Measurements from ENCODE around the gene CRYBA2. TPM values are rescaled to one million over a fixed set of nuclear protein-coding genes. Genes with fewer than 3 reads are reported as not detected.

CRYBA2 gene
- total and polyA plus RNA-seq, 2 donors (not counting 3 experiments of a cell fraction or from before 2014, with no cell fraction given): not detected

DNA sequence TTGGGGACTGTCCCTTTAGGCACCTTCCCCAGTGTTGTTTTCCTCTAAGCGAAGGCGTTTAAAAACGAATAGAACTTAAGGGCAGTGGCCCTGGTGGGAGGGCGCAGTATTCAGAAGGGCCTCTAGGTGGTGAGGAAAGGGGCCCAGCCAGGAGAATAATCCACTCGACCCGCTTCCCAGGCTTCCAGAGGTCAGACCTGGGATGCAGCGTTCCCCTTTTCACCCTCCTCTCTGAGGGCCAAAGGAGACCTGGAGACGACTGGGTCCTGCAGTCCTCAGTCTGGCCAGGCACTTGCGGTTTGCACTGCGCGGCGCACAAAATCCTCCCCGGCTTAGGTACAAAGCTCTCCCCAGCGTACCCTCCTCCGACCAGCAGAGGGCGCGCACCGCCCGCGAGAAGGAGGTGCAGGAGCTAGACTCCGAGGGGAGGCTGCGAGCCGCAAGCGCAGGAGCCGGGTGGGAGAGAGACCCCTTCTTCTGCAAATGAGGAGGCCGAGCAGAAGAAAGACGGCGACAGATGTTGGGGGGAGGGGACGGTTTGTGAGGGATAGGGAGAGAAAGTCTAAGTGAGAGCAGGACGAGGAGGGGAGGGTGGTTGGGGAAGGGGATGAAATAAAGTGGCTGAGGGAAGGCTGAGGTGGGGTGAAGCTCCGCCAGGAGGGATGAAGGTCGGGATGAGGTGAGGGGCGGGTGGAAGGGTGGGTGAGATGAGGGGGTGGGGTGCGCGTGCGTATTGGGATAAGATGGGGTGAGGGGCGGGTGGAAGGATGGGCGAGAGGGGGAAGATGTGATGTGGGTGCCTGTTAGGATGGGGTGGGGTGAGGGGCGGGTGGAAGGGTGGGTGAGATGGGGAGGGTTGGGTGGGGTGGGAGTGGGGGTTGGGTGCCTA is 13.1 kb downstream of the CRYBA2 start:
- H3K4me1 ChIP-seq (ENCODE audit: control insufficient read depth, extremely low read depth, insufficient read depth, low read length): peaks cover 15% of the 10 kb centered on the region
- H3K27me3 ChIP-seq (ENCODE audit: control insufficient read depth in 2 of 2, insufficient read depth in 2 of 2, low read length in 2 of 2): peaks cover 41 to 53% of the 10 kb centered on the region in 2 experiments
- peak overlapping the region; percentile 33 for H3K4me2 ChIP-seq (ENCODE audit: insufficient read depth, low read length)
- TF ChIP-seq, protein P1, sequence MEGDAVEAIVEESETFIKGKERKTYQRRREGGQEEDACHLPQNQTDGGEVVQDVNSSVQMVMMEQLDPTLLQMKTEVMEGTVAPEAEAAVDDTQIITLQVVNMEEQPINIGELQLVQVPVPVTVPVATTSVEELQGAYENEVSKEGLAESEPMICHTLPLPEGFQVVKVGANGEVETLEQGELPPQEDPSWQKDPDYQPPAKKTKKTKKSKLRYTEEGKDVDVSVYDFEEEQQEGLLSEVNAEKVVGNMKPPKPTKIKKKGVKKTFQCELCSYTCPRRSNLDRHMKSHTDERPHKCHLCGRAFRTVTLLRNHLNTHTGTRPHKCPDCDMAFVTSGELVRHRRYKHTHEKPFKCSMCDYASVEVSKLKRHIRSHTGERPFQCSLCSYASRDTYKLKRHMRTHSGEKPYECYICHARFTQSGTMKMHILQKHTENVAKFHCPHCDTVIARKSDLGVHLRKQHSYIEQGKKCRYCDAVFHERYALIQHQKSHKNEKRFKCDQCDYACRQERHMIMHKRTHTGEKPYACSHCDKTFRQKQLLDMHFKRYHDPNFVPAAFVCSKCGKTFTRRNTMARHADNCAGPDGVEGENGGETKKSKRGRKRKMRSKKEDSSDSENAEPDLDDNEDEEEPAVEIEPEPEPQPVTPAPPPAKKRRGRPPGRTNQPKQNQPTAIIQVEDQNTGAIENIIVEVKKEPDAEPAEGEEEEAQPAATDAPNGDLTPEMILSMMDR (IDR thresholded peaks at IDR 0.05; ENCODE audit: extremely low read depth in 1 of 2, insufficient read depth in 1 of 2, low read depth in 1 of 2, low read length in 2 of 2): peak; percentile 91 to 98
- no peak for TF ChIP-seq EZH2 (IDR thresholded peaks at IDR 0.05; ENCODE audit: borderline replicate concordance, low read depth, low read length, severe bottlenecking)
- DNase-seq (ENCODE audit: low read depth, low spot score) (peak; percentile 81), FAIRE-seq (peak; percentile 89)
- intact Hi-C loops (cut with micrococcal nuclease): loop anchor here (1.0 to 5.0 kb wide), 8 partner anchors 22 to 317 kb away; no protein-coding TSS in a partner anchor
- dilution Hi-C loops (cut with MboI; ENCODE audit: extremely low pct_ligation_motif_present, low sequenced_read_pairs): no loop called here
- no peaks in the 10 kb centered on the region for H3K79me2 ChIP-seq (ENCODE audit: control insufficient read depth, insufficient read depth, low read length)
- H2AFZ ChIP-seq (ENCODE audit: low read depth, low read length): peak overlapping the region; percentile 5
- POLR2A ChIA-PET: no interaction called here
- H3K9ac ChIP-seq (replicated peaks; ENCODE audit: extremely low read depth, insufficient read depth, low read length): no peak overlapping the region
- H3K36me3 ChIP-seq (ENCODE audit: control insufficient read depth in 2 of 2, extremely low read depth in 1 of 2, insufficient read depth in 2 of 2, low read length in 2 of 2): no peaks in the 10 kb centered on the region
- H3K9me1 ChIP-seq (replicated peaks; ENCODE audit: control insufficient read depth, extremely low read depth, insufficient read depth, low read length): no peaks in the 10 kb centered on the region
- BruUV-seq (replicated peaks): no TSS peak
- H4K20me1 ChIP-seq (replicated peaks; ENCODE audit: control insufficient read depth, extremely low read depth, insufficient read depth, low read length): no peaks in the 10 kb centered on the region
- no peak overlapping the region for H3K27ac ChIP-seq (ENCODE audit: insufficient read depth, low read depth, low read length)
- CTCF ChIA-PET: interaction anchor here (0.6 to 5.7 kb wide), 77 partner anchors 8 to 409 kb away, joined by 3 to 164 read pairs (median 4); partner anchors contain the start of genes CDK5R2, CFAP65, CRYBA2 and DNAJB2
- H3K4me3 ChIP-seq (replicated peaks in 1 of 3; ENCODE audit: insufficient read depth in 1 of 3, low read depth in 1 of 3, low read length in 3 of 3): no peak overlapping the region
- H3K9me3 ChIP-seq (replicated peaks; ENCODE audit: control insufficient read depth, insufficient read depth, low read length): no peaks in the 10 kb centered on the region
